ENCODE data around the gene HOXC13. TPM values are rescaled to one million over a fixed set of nuclear protein-coding genes. Genes with fewer than 3 reads are reported as not detected.

Gene HOXC13
- total and polyA plus RNA-seq, 9 of the 15 experiments (the other 6 are each of a cell fraction or from before 2014, with no cell fraction given): 0.03 to 0.29 (median 0.17) TPM; not detected in 2

GRCh38 chr12:53977596-53978445, 39.2 kb downstream of the HOXC13 start (continued):
- TF ChIP-seq CLOCK (CRISPR knock-in tag; IDR thresholded peaks at IDR 0.05; ENCODE audit: borderline replicate concordance): no peak

GRCh38 chr12:53978477-53979356, 40.1 kb downstream of the HOXC13 start:
- DNase-seq (ENCODE audit: extremely low read depth in 1 of 4, low spot score in 3 of 4) (no peak), FAIRE-seq (no peak), ATAC-seq (no peak)
- Histone ChIP-seq H3K4me2 (ENCODE audit: insufficient read depth, low read length) (no peak overlapping the region), H3K4me3 (no peak overlapping the region), H2AFZ (ENCODE audit: low read depth, low read length) (peak overlapping the region; percentile 32; the same call in 1 of the 2 replicates), H3K9me1 (ENCODE audit: control insufficient read depth, insufficient read depth, low read length) (no peaks in the 10 kb centered on the region), H3K9ac (ENCODE audit: insufficient read depth in 1 of 2, low read depth in 2 of 2, low read length in 2 of 2) (no peak overlapping the region), H3K79me2 (ENCODE audit: control insufficient read depth, insufficient read depth, low read length) (no peaks in the 10 kb centered on the region), H3K27ac (ENCODE audit: extremely low read depth, low read depth, low read length) (no peak overlapping the region), H3K27me3 (ENCODE audit: control insufficient read depth in 2 of 2, insufficient read depth in 2 of 2, low read length in 2 of 2) (peaks cover 37 to 51% of the 10 kb centered on the region in 2 experiments), H3K36me3 (ENCODE audit: control insufficient read depth, insufficient read depth, low read length) (no peaks in the 10 kb centered on the region), H3K4me1 (replicated peaks in 1 of 2; ENCODE audit: control insufficient read depth in 2 of 2, insufficient read depth in 2 of 2, low read length in 2 of 2) (peaks cover 2 to 21% of the 10 kb centered on the region in 2 experiments; a peak in 2 of 5 replicates), H4K20me1 (replicated peaks; ENCODE audit: control insufficient read depth, insufficient read depth, low read length) (no peaks in the 10 kb centered on the region; the same call in 1 of the 2 replicates), H3K9me3 (replicated peaks; ENCODE audit: control insufficient read depth, insufficient read depth, low read depth, low read length) (no peaks in the 10 kb centered on the region)
- ChIA-PET CTCF (ENCODE audit: low intra/inter-chr PET ratio) (interaction anchor here (0.6 kb wide), 1 partner anchor 186 kb away, joined by 3 read pairs; no protein-coding TSS in a partner anchor), POLR2A (no interaction called here)
- no TSS peak for BruUV-seq (replicated peaks)
- TF ChIP-seq POLR2A (conservative IDR thresholded peaks at IDR 0.05): no peak
- TF ChIP-seq ELF1 (tag; IDR thresholded peaks at IDR 0.05): 0 out of 2 replicates have a peak, but pooled peaks have one; percentile 3
- 13% methylated on average over 15 of the region's 15 CpGs for WGBS (ENCODE audit: insufficient coverage, low coverage, missing lambda C conversion rate)
- in situ Hi-C loops (cut with MboI) (no loop called here), intact Hi-C loops (cut with micrococcal nuclease) (no loop called here)

All from K562 (cell line).